ENCODE results near the gene SSBP3. TPM values are rescaled to one million over a fixed set of nuclear protein-coding genes. Genes with fewer than 3 reads are reported as not detected.

SSBP3 gene
- total RNA-seq, 1 experiment from 2014 or later: 42.1 TPM

GRCh38 chr1:54405898-54406293 is 298 bp downstream of the SSBP3 start:
- H3K27me3 Mint-ChIP-seq (ENCODE audit: insufficient read depth, unreplicated experiment): no peaks in the 10 kb centered on the region
- H3K36me3 Mint-ChIP-seq (ENCODE audit: insufficient read depth, unreplicated experiment): peaks cover 23% of the 10 kb centered on the region
- DNase-seq: no peak
- peak overlapping the region; percentile 79 for H3K4me3 Mint-ChIP-seq (ENCODE audit: unreplicated experiment)
- BruUV-seq (replicated peaks): no TSS peak
- no peak overlapping the region for H3K27ac Mint-ChIP-seq (ENCODE audit: unreplicated experiment)
- H3K9me3 Mint-ChIP-seq (ENCODE audit: unreplicated experiment): no peaks in the 10 kb centered on the region
- Histone ChIP-seq H3K36me3 (ENCODE audit: control insufficient read depth, insufficient read depth, low read length) (no peaks in the 10 kb centered on the region), H3K4me1 (peaks cover 28% of the 10 kb centered on the region), H3K4me3 (ENCODE audit: low read depth, low read length) (peak overlapping the region; percentile 59), H3K27me3 (replicated peaks; ENCODE audit: control insufficient read depth, insufficient read depth, low read length) (no peaks in the 10 kb centered on the region), H3K9me3 (no peaks in the 10 kb centered on the region)
- CTCF ChIA-PET: interaction anchor here (1.0 to 2.3 kb wide), 3 partner anchors 23 to 132 kb away, joined by 4 to 36 read pairs (median 4); no protein-coding TSS in a partner anchor
- POLR2A ChIA-PET: interaction anchor here (0.6 to 1.6 kb wide), 4 partner anchors 82 to 206 kb away, joined by 3 to 8 read pairs (median 4); partner anchors contain the start of genes CYB5RL and MRPL37
- peaks cover 38% of the 10 kb centered on the region for H3K4me1 Mint-ChIP-seq (ENCODE audit: low read depth, unreplicated experiment)
- intact Hi-C loops (cut with micrococcal nuclease; ENCODE audit: unreplicated experiment): loop anchor here (10.0 kb wide), 1 partner anchor 281 kb away; no protein-coding TSS in a partner anchor
- TF ChIP-seq, protein P1, sequence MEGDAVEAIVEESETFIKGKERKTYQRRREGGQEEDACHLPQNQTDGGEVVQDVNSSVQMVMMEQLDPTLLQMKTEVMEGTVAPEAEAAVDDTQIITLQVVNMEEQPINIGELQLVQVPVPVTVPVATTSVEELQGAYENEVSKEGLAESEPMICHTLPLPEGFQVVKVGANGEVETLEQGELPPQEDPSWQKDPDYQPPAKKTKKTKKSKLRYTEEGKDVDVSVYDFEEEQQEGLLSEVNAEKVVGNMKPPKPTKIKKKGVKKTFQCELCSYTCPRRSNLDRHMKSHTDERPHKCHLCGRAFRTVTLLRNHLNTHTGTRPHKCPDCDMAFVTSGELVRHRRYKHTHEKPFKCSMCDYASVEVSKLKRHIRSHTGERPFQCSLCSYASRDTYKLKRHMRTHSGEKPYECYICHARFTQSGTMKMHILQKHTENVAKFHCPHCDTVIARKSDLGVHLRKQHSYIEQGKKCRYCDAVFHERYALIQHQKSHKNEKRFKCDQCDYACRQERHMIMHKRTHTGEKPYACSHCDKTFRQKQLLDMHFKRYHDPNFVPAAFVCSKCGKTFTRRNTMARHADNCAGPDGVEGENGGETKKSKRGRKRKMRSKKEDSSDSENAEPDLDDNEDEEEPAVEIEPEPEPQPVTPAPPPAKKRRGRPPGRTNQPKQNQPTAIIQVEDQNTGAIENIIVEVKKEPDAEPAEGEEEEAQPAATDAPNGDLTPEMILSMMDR (IDR thresholded peaks at IDR 0.05; ENCODE audit: insufficient read depth in 1 of 2, low read depth in 1 of 2, low read length in 1 of 2, severe bottlenecking in 1 of 2, unreplicated experiment in 1 of 2): no peak

- Mint-ChIP-seq H3K27me3 (ENCODE audit: insufficient read depth, unreplicated experiment) (no peaks in the 10 kb centered on the region), H3K4me3 (ENCODE audit: unreplicated experiment) (peak overlapping the region; percentile 68), H3K9me3 (ENCODE audit: unreplicated experiment) (no peaks in the 10 kb centered on the region), H3K36me3 (ENCODE audit: insufficient read depth, unreplicated experiment) (peaks cover 23% of the 10 kb centered on the region), H3K27ac (ENCODE audit: unreplicated experiment) (no peak overlapping the region), H3K4me1 (ENCODE audit: low read depth, unreplicated experiment) (peaks cover 38% of the 10 kb centered on the region)
- no TSS peak for BruUV-seq (replicated peaks)
- DNase-seq: no peak
- H3K9me3 ChIP-seq: no peaks in the 10 kb centered on the region
- no peaks in the 10 kb centered on the region for H3K36me3 ChIP-seq (ENCODE audit: control insufficient read depth, insufficient read depth, low read length)
- intact Hi-C loops (cut with micrococcal nuclease; ENCODE audit: unreplicated experiment): loop anchor here (10.0 kb wide), 1 partner anchor 280 kb away; no protein-coding TSS in a partner anchor
- ChIA-PET POLR2A (no interaction called here), CTCF (interaction anchor here (0.8 kb wide), 1 partner anchor 49 kb away, joined by 5 read pairs; no protein-coding TSS in a partner anchor)
- peak overlapping the region; percentile 59 for H3K4me3 ChIP-seq (ENCODE audit: low read depth, low read length)
- H3K4me1 ChIP-seq: peaks cover 25% of the 10 kb centered on the region
- H3K27me3 ChIP-seq (replicated peaks; ENCODE audit: control insufficient read depth, insufficient read depth, low read length): no peaks in the 10 kb centered on the region
- TF ChIP-seq, protein P1 (IDR thresholded peaks at IDR 0.05; ENCODE audit: insufficient read depth in 1 of 2, low read depth in 1 of 2, low read length in 1 of 2, severe bottlenecking in 1 of 2, unreplicated experiment in 1 of 2): no peak
These were observed 976 bp downstream of the SSBP3 start for GRCh38 chr1:54404939-54405897.

DNA sequence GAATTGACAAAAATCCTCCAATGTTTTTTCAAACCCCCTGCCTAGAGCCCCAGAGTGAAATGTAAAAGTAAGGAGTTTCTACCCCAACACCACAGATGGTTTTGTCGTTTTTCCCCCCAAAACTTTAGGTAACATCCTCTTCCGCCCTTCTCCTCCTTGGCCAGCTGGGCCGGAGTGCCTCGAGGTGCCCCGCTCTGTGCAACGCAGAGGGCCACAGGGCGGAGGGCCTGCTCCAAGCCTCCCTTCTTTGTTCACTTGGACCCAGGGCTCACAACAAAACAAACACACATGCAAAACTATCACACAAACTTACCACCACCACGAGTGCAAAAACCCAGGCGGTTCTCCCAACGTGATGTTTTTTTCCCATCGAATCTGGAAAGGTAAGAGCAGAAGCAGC is 1.9 kb downstream of the SSBP3 start:
- no peaks in the 10 kb centered on the region for H3K27me3 ChIP-seq (replicated peaks; ENCODE audit: control insufficient read depth, insufficient read depth, low read length)
- H3K4me3 ChIP-seq (ENCODE audit: low read depth, low read length): no peak overlapping the region
- Mint-ChIP-seq H3K27me3 (ENCODE audit: insufficient read depth, unreplicated experiment) (no peaks in the 10 kb centered on the region), H3K27ac (ENCODE audit: unreplicated experiment) (no peak overlapping the region), H3K9me3 (ENCODE audit: unreplicated experiment) (no peaks in the 10 kb centered on the region), H3K4me1 (ENCODE audit: low read depth, unreplicated experiment) (peaks cover 31% of the 10 kb centered on the region), H3K36me3 (ENCODE audit: insufficient read depth, unreplicated experiment) (peaks cover 31% of the 10 kb centered on the region), H3K4me3 (ENCODE audit: unreplicated experiment) (peak overlapping the region; percentile 68)
- no peak for DNase-seq
- no peaks in the 10 kb centered on the region; the same call in 1 of the 2 replicates for H3K36me3 ChIP-seq (ENCODE audit: control insufficient read depth, insufficient read depth, low read length)
- ChIA-PET POLR2A (no interaction called here), CTCF (interaction anchor here (0.9 kb wide), 1 partner anchor 85 kb away, joined by 5 read pairs; no protein-coding TSS in a partner anchor)
- no TSS peak for BruUV-seq (replicated peaks)
- intact Hi-C loops (cut with micrococcal nuclease; ENCODE audit: unreplicated experiment): loop anchor here (10.0 kb wide), 1 partner anchor 279 kb away; no protein-coding TSS in a partner anchor
- H3K9me3 ChIP-seq: no peaks in the 10 kb centered on the region
- TF ChIP-seq, protein P1 (IDR thresholded peaks at IDR 0.05; ENCODE audit: insufficient read depth in 1 of 2, low read depth in 1 of 2, low read length in 1 of 2, severe bottlenecking in 1 of 2, unreplicated experiment in 1 of 2): no peak
- H3K4me1 ChIP-seq: peaks cover 16% of the 10 kb centered on the region
